WTC11 (cell line): ENCODE measurements around the gene RAB13.

ENCODE experiments used
- CTCF ChIP-seq: fragments of 200-600 bp; IDR thresholded peaks from 2 replicates; pipeline ENCODE4 v1.8.0; 2022; ENCODE audit warnings: antibody characterized with exemption
- E2F1 ChIP-seq: sonication (generic); formaldehyde crosslinking; IDR thresholded peaks from 2 replicates; pipeline ENCODE4 v1.8.0; 2022; ENCODE audit warnings: mild to moderate bottlenecking, missing genetic modification reagents
- FOXJ3 ChIP-seq: sonication (generic); formaldehyde crosslinking; IDR thresholded peaks from 2 replicates; pipeline ENCODE4 v1.9.0; 2021; ENCODE audit warnings: missing genetic modification reagents, mild to moderate bottlenecking, borderline replicate concordance
- NR1H2 ChIP-seq: sonication (generic); formaldehyde crosslinking; IDR thresholded peaks from 2 replicates; pipeline ENCODE4 v1.9.0; 2021; ENCODE audit warnings: mild to moderate bottlenecking, moderate library complexity, missing genetic modification reagents
- SMAD3 ChIP-seq: sonication (generic); formaldehyde crosslinking; IDR thresholded peaks from 2 replicates; pipeline ENCODE4 v1.8.0; 2022; ENCODE audit warnings: missing genetic modification reagents, mild to moderate bottlenecking, borderline replicate concordance
- SP1 ChIP-seq: sonication (generic); formaldehyde crosslinking; conservative IDR thresholded peaks from 2 replicates; pipeline ENCODE4 v1.8.1; 2022; ENCODE audit warnings: missing genetic modification reagents
- STAT6 ChIP-seq: sonication (generic); formaldehyde crosslinking; conservative IDR thresholded peaks from 2 replicates; pipeline ENCODE4 v1.8.1; 2023; ENCODE audit warnings: mild to moderate bottlenecking, low read depth, missing genetic modification reagents, moderate library complexity

- TF ChIP-seq STAT6 (no peak), CTCF (no peak), NR1H2 (CRISPR knock-in tag) (no peak), E2F1 (CRISPR knock-in tag) (no peak), SMAD3 (CRISPR knock-in tag) (no peak), SP1 (no peak), FOXJ3 (CRISPR knock-in tag) (no peak)
These were observed 5.7 kb upstream of the RAB13 start for GRCh38 chr1:153991806-153992205.
